AG10803 (cell line): ENCODE data around the gene RAET1E.
"Not testable (repeated sequence)": the region's sequence is repeated elsewhere in the genome, so short reads cannot be mapped to it uniquely, and the experiment has no call there.

Experiments used
- DNase-seq: peaks from one replicate; pipeline ENCODE4 v3.0.0; 2010; ENCODE audit warnings: low read depth
- H3K4me3 ChIP-seq: 2 replicates; pipeline ENCODE4 v1.5.1; 2011; ENCODE audit warnings: mild to moderate bottlenecking, low read length, control low read depth
- CTCF ChIP-seq: conservative IDR thresholded peaks from 2 replicates; pipeline ENCODE4 v1.5.1; 2011; ENCODE audit warnings: mild to moderate bottlenecking, low read length, control low read depth, inconsistent platforms

RAET1E gene

GRCh38 chr6:149919834-149920225 is 21.9 kb upstream of the RAET1E start:
- TF ChIP-seq CTCF = no peak
- no peak overlapping the region for H3K4me3 ChIP-seq
- no peak for DNase-seq

- not testable (repeated sequence) for H3K4me3 ChIP-seq, DNase-seq
Measured at GRCh38 chr6:149919126-149919833, 21.4 kb upstream of the RAET1E start.

- DNase-seq = no peak
- no peak overlapping the region for H3K4me3 ChIP-seq
- no peak for TF ChIP-seq CTCF
Measured at GRCh38 chr6:149918151-149918905, 20.4 kb upstream of the RAET1E start.

- no peak overlapping the region for H3K4me3 ChIP-seq
- no peak for TF ChIP-seq CTCF
- DNase-seq = no peak
Measured at GRCh38 chr6:149917679-149918078, 19.8 kb upstream of the RAET1E start.

- no peak for TF ChIP-seq CTCF
- no peak for DNase-seq
Measured at GRCh38 chr6:149915970-149916865, 18.3 kb upstream of the RAET1E start.

GRCh38 chr6:149913540-149914240 is 15.8 kb upstream of the RAET1E start:
- no peak overlapping the region for H3K4me3 ChIP-seq
- no peak for DNase-seq
- no peak for TF ChIP-seq CTCF

More at GRCh38 chr6:149915970-149916865, 18.3 kb upstream of the RAET1E start:
- no peak overlapping the region for H3K4me3 ChIP-seq

- no peak overlapping the region for H3K4me3 ChIP-seq
- TF ChIP-seq CTCF = no peak
- DNase-seq = no peak
Measured at GRCh38 chr6:149913085-149913484, 15.2 kb upstream of the RAET1E start.

GRCh38 chr6:149912680-149913079 is 14.8 kb upstream of the RAET1E start:
- DNase-seq, H3K4me3 ChIP-seq: not testable (repeated sequence)
